PFSK-1 (cell line): ENCODE results near the gene VAV3.

Experiments used
- POLR2AphosphoS5 ChIP-seq: IDR thresholded peaks from 2 replicates; pipeline ENCODE4 v1.6.1; 2012; ENCODE audit warnings: low read depth, mild to moderate bottlenecking, control low read depth, low read length, moderate library complexity
- TAF1 ChIP-seq: IDR thresholded peaks from 2 replicates; pipeline ENCODE4 v1.6.1; 2012; ENCODE audit warnings: low read length, control low read depth, borderline replicate concordance; ENCODE audit not compliant: insufficient read depth

GRCh38 chr1:107954126-107954525 lies 10.9 kb downstream of the VAV3 start:
- TF ChIP-seq POLR2AphosphoS5 (no peak), TAF1 (no peak)
